Gastroesophageal sphincter (tissue), 4 donors: ENCODE data around the gene HDAC8. TPM values are rescaled to one million over a fixed set of nuclear protein-coding genes. Genes with fewer than 3 reads are reported as not detected.
"Not testable (repeated sequence)": the region's sequence is repeated elsewhere in the genome, so short reads cannot be mapped to it uniquely, and the experiment has no call there.

Experiments used
- ATAC-seq: fragments of 150-250 bp; one replicate; pipeline ENCODE4 v1.9.1; 2016; ENCODE audit warnings: mild to moderate bottlenecking, moderate library complexity
- H3K27ac ChIP-seq, 4 donors: fragments of 200-600 bp; sonication (generic) in 3 of 4; 1 replicate in 3 of 4; 2 replicates in 1 of 4; pipeline ENCODE4 v1.5.1; 2016 to 2019
- H3K27me3 ChIP-seq: fragments of 200-600 bp; sonication (generic); one replicate; pipeline ENCODE4 v1.5.1; 2019
- H3K36me3 ChIP-seq, 2 donors: fragments of 200-600 bp; sonication (generic); one replicate each; pipeline ENCODE4 v1.5.1; 2019; ENCODE audit warnings: control low read depth in 1 of 2
- H3K4me1 ChIP-seq, 3 donors: fragments of 200-600 bp; sonication (generic); 1 replicate in 2 of 3; 2 replicates in 1 of 3; pipeline ENCODE4 v1.5.1; 2016 to 2019; ENCODE audit warnings: control low read depth in 2 of 3
- H3K4me3 ChIP-seq, 2 donors: fragments of 200-600 bp; sonication (generic); one replicate each; pipeline ENCODE4 v1.5.1; 2019; ENCODE audit warnings: mild to moderate bottlenecking in 1 of 2, moderate library complexity in 1 of 2
- H3K9me3 ChIP-seq, 3 donors: fragments of 200-600 bp; sonication (generic); one replicate each; pipeline ENCODE4 v1.5.1; 2017 to 2019; ENCODE audit warnings: control low read depth in 2 of 3
- CTCF ChIP-seq, 4 experiments: fragments of 200-600 bp in 2 of 4; fragments of 450-650 bp in 2 of 4; sonication (generic) in 1 of 4; IDR thresholded peaks; one replicate each; pipeline ENCODE4 v1.5.1; 2017 to 2019; ENCODE audit warnings: antibody characterized with exemption in 4 of 4, mild to moderate bottlenecking in 2 of 4, moderate library complexity in 2 of 4
- EP300 ChIP-seq: sonication (generic); formaldehyde crosslinking; IDR thresholded peaks from one replicate; pipeline ENCODE4 v1.6.1; 2017; ENCODE audit warnings: antibody characterized with exemption, mild to moderate bottlenecking
- POLR2A ChIP-seq, 2 donors: fragments of 450-650 bp; IDR thresholded peaks; one replicate each; pipeline ENCODE4 v1.6.1; 2017; ENCODE audit warnings: antibody characterized with exemption in 2 of 2, mild to moderate bottlenecking in 2 of 2, moderate library complexity in 1 of 2
- POLR2AphosphoS5 ChIP-seq: sonication (generic); formaldehyde crosslinking; IDR thresholded peaks from one replicate; pipeline ENCODE4 v1.6.1; 2017; ENCODE audit warnings: antibody characterized with exemption
- WGBS, 2 donors: methylation state at CpG; one replicate each; pipeline ENCODE4 v1.1.5; 2018; ENCODE audit warnings: low coverage in 1 of 2; 5-methylcytosine and 5-hydroxymethylcytosine counted together
- total RNA-seq, 4 donors: library from RNA; depleted of rRNA; stranded (reverse); fragments of >200 nt; gene quantifications; one replicate each; pipeline ENCODE4 v1.1.0, GENCODE V29; 2016

HDAC8 gene
- total RNA-seq, 4 donors from 2014 or later = 15.7 to 34.2 (median 25.6) TPM

- Histone ChIP-seq H3K4me1 (no peaks in the 10 kb centered on the region), H3K36me3 (peaks cover 0 to 30% of the 10 kb centered on the region in 2 donors), H3K9me3 (peaks cover 0 to 4% (median 0%) of the 10 kb centered on the region in 3 donors), H3K4me3 (no peak overlapping the region), H3K27ac (no peak overlapping the region), H3K27me3 (no peaks in the 10 kb centered on the region)
- ATAC-seq = no peak
- TF ChIP-seq CTCF (IDR thresholded peaks at IDR 0.05) (no peak), POLR2A (IDR thresholded peaks at IDR 0.05) (no peak), POLR2AphosphoS5 (no peak), EP300 (no peak)
These were observed 136.6 kb downstream of the HDAC8 start for GRCh38 chrX:72436010-72436409.

- H3K27me3 ChIP-seq = no peaks in the 10 kb centered on the region
- no peak overlapping the region for H3K4me3 ChIP-seq
- TF ChIP-seq POLR2A (IDR thresholded peaks at IDR 0.05) = no peak
- no peak for TF ChIP-seq CTCF (IDR thresholded peaks at IDR 0.05)
- no peak for TF ChIP-seq EP300
- TF ChIP-seq POLR2AphosphoS5 = no peak
- no peak for ATAC-seq
- H3K9me3 ChIP-seq = peaks cover 0 to under 1% (median 0%) of the 10 kb centered on the region in 3 donors
- no peaks in the 10 kb centered on the region for H3K4me1 ChIP-seq
- H3K36me3 ChIP-seq = peaks cover 0 to 8% of the 10 kb centered on the region in 2 donors
- no peak overlapping the region for H3K27ac ChIP-seq
- 85 to 92% methylated on average over 3 to 4 of the region's 4 CpGs for WGBS, 2 donors
These were observed 142.2 kb downstream of the HDAC8 start for GRCh38 chrX:72430405-72430968.

DNA sequence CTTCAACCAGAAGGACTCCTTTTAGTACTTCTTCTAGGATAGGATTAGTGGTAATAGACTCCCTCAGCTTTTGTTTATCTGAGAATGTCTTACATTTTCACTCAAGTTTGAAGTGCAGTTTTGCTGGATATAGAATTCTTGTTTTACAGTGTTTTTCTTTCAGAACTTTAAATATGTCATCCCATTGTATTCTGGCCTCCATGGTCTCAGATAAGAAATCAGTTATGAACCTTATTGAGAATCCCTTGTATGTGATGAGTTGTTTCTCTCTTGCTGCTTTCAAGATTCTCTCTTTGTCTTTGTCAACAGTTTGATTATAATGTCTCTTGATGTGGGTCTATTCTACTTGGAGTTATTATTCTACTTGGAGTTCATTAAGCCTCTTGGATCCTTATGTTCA, 150.8 kb downstream of the HDAC8 start:
- Histone ChIP-seq H3K36me3 (no peaks in the 10 kb centered on the region), H3K27me3 (no peaks in the 10 kb centered on the region), H3K4me1 (no peaks in the 10 kb centered on the region), H3K4me3 (no peak overlapping the region), H3K27ac (no peak overlapping the region), H3K9me3 (no peaks in the 10 kb centered on the region)
- TF ChIP-seq EP300 (no peak), CTCF (IDR thresholded peaks at IDR 0.05) (no peak), POLR2AphosphoS5 (no peak), POLR2A (IDR thresholded peaks at IDR 0.05) (no peak)
- no peak for ATAC-seq

DNA sequence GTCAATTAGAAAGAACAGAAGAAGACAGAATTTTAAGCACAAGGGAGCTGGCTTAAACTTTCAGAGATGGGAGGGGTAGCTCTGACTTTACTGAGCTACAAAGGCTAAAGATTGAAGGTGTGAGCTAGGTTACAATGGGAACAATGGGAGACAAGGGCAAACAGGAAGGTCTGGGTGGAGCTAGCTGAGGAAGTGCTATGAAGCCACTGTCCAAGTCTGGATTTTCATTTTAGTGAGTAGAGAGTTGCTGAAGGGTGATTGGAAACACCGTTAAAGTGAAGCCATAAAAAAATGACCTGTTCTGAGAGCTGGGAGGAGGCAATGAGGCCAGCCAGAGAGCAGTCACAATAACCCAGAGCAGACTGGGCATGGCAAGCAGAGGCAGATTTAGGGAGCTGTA, 162.7 kb downstream of the HDAC8 start:
- H3K27me3 ChIP-seq = no peaks in the 10 kb centered on the region
- no peaks in the 10 kb centered on the region for H3K4me1 ChIP-seq
- no peaks in the 10 kb centered on the region for H3K36me3 ChIP-seq
- 40 to 56% methylated on average over 1 of the region's 1 CpG for WGBS, 2 donors
- H3K27ac ChIP-seq = no peak overlapping the region
- H3K9me3 ChIP-seq = no peaks in the 10 kb centered on the region
- no peak for ATAC-seq
- TF ChIP-seq EP300 (no peak), CTCF (IDR thresholded peaks at IDR 0.05) (no peak), POLR2A (IDR thresholded peaks at IDR 0.05) (no peak), POLR2AphosphoS5 (no peak)
- H3K4me3 ChIP-seq = no peak overlapping the region

- no peaks in the 10 kb centered on the region for H3K4me1 ChIP-seq
- no peak overlapping the region for H3K4me3 ChIP-seq
- TF ChIP-seq EP300 (no peak), CTCF (IDR thresholded peaks at IDR 0.05) (no peak)
- no peak overlapping the region for H3K27ac ChIP-seq
- H3K9me3 ChIP-seq = no peaks in the 10 kb centered on the region
- WGBS, 2 donors = 50 to 72% methylated on average over 2 of the region's 2 CpGs
- no peaks in the 10 kb centered on the region for H3K27me3 ChIP-seq
- no peak for ATAC-seq
- H3K36me3 ChIP-seq = no peaks in the 10 kb centered on the region
These were observed 163.8 kb downstream of the HDAC8 start for GRCh38 chrX:72408885-72409284.

- not testable (repeated sequence) for H3K9me3 ChIP-seq, ATAC-seq, H3K4me3 ChIP-seq, H3K27ac ChIP-seq, H3K4me1 ChIP-seq, H3K27me3 ChIP-seq, H3K36me3 ChIP-seq
- WGBS, 2 donors = 88 to 100% methylated on average over 1 to 2 of the region's 2 CpGs
These were observed 167.5 kb downstream of the HDAC8 start for GRCh38 chrX:72405136-72405535.
